ENCODE results near the gene TLCD5.

The TLCD5 gene
- 0.24 to 2.4 reads per million in 2 donors for total RNA-seq

GRCh38 chr11:120324932-120325810 lies at the start of gene TLCD5:
Gene TLCD5, plus strand, starts transcription at chr11:120325299. Its CDS starts 2,143 bp downstream, at chr11:120327442.
- DNase-seq, result peak; percentile 35

DNA sequence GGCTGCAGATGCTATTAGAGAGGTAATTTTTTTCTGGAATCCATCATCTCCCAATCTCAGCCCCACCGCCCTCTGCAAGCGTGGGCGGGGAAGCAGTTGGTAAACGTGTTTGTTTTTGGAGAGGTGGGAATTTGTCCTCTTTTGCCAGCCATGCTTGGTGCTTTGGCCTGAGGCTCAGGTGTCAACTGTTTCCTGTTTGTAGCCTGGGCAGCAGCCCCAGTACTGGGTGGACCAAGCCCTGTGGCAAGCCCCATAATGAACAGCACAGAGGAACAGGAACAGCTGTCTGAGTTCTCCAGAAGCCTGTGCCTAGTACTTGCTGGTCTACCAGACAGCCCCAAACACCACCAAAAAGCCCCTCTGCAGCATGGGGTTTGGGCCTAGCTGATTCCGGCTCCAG lies 45.6 kb upstream of the TLCD5 start:
- no peak for DNase-seq

- DNase-seq, result no peak
These were observed 44.5 kb upstream of the TLCD5 start for GRCh38 chr11:120280600-120281051.

GRCh38 chr11:120281143-120281795 lies 43.8 kb upstream of the TLCD5 start:
- DNase-seq, result no peak

DNA sequence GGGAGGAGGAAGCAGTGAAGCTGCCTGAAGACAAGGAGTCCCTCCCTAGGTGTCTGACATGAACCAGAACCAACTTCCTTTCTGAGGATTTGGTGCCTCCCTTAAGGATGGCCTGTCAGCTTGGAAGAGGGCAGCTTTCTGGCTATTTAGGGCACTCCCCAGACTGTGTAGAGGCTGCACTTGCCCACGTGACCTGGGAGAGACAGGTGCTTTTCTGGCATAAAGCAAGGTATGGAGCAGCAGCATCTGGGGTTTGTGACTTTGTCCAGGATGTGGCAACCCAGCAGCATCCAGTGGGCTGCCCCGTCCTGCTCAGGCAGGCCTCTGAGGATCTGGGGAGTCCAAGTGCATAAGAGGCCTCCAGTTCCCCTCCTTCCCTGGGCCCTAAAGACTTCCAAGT lies 42.0 kb upstream of the TLCD5 start:
- no peak for DNase-seq

- no peak for DNase-seq
These were observed 40.8 kb upstream of the TLCD5 start for GRCh38 chr11:120284272-120284671.

DNA sequence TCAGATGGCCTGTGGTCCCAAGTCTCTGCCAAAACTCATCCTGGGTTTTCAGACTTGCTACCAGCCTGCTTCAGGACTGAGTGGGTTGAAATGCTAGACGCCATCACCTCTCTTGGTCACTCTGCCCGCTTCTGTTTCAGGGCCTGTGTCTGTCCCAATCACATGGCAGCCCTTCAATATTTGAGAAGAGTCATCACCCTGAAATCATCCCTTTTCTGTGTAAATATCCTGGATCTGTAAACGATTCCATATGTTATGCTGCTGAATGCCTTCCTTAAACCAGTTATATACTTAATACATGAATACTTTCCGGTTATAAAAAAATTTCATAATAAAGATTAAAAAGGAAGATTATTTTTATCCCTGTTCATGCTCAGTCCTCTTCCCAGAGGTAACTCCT lies 39.8 kb upstream of the TLCD5 start:
- DNase-seq, result no peak

DNA sequence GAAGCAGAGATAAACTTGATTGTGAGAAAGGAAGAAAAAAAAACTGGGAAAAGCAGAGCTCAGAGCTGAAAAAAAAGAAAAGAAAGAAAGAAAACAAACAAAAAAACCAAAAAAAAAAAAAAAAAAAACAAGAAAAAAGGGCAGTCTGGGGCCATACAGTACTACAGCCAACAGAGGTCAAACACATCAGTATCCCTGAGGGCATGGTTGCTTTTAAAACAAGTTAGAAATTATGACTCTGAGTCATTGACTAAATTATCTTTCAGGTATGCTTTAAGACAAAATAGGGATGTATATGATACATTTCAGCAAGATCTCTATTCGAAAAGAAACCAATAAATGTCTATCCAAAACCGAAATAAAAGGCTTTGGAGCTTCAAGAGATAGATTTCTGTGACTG lies 37.1 kb upstream of the TLCD5 start:
- no peak for DNase-seq

DNA sequence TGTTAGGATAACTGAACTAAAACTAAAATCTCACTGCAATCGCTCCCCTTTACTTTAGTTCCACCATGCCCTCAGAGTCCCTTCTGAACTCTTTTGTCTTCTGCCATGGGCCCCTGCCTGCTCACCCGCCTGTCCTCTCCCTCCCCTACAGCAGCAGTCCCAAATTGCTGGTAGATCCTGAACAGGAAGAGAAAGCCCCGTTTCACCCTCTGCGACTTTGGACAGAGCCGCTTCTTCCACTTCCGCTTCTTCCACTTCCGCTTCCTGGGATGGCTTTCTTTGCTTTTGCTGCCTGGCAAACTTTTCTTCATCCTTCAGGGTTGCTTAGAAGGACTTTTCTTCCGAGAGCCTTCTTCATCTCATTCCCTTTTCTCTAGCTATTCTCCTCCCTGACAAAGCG lies 35.7 kb upstream of the TLCD5 start:
- no peak for DNase-seq

GRCh38 chr11:120290956-120291355 lies 34.1 kb upstream of the TLCD5 start:
- DNase-seq, result no peak

DNA sequence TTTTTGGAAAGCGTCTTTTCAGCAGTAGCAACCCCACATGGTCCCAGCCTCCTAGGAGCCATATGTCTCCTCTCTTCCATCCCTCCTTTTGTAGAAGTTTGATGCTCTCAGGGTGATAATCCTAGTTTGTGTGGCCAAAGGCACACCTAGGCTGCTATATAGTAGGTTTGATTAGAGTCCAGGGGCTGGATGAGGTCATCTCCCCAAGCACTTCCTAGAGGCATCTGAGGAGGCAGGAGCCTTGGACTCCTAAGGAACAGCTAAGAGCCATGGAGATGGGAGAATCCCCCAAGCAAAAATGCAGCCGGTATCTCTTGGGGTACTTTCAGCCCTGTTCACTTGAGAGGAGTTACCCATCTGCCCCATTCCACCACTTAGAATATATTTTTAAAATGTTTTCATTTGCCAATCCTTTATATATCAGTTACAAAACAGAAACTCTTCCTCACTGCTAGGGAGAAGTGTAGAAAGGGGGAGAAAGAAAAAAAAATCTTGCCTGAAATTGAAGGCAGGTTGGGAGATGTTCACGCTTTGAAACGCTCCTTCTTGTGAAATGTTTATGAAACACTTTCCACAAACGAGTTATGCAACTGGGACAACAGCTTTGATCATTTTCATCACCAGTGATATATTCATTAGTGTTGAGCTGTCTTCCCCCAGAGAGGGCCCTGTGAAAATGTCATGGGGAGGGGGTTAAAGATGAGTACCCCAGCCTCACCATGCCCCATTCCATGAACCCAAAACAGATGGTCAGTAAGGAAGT lies 31.9 kb upstream of the TLCD5 start:
- no peak for DNase-seq

DNA sequence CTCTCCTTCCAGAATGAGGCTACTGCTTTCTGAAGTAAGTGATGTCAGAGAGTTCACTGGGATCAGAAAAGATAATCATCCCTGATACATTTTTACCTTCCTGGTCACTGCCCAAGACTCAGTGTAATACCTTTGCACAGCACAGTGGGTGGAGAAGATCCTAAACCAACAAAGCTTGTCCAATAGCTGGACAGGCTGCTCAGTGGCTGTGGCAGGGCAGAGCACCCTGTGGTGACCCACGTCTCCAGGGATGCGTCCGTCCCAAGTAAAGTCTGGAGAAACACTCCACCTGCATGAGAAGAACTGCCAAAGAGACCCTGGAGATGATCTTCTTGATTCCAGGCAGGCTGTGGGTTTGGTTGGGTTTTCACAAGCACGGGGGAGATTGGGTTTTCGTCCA lies 31.0 kb upstream of the TLCD5 start:
- DNase-seq, result no peak

DNA sequence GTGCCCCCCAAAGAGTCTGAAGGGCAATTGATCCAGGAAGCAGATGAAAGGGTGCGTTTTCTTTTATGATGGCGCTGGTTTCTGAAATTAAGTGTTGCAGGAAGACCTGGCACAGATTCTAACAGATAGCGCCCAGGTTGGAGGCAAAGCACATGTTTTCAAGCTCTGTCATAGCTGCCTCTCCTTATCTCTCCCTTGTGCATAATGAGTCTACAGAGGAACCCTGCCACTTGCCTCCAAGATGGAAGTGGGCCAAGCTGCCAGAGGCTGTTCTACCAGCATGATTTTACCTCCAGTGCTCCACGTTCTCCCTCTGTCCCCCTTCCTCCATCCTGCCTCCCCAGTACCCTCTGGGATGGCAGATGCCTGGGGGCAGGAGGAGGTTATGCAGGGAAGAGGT lies 30.0 kb upstream of the TLCD5 start:
- DNase-seq, result no peak

GRCh38 chr11:120296554-120296953 lies 28.5 kb upstream of the TLCD5 start:
- DNase-seq, result no peak

GRCh38 chr11:120298461-120298860 lies 26.6 kb upstream of the TLCD5 start:
- no peak for DNase-seq

DNA sequence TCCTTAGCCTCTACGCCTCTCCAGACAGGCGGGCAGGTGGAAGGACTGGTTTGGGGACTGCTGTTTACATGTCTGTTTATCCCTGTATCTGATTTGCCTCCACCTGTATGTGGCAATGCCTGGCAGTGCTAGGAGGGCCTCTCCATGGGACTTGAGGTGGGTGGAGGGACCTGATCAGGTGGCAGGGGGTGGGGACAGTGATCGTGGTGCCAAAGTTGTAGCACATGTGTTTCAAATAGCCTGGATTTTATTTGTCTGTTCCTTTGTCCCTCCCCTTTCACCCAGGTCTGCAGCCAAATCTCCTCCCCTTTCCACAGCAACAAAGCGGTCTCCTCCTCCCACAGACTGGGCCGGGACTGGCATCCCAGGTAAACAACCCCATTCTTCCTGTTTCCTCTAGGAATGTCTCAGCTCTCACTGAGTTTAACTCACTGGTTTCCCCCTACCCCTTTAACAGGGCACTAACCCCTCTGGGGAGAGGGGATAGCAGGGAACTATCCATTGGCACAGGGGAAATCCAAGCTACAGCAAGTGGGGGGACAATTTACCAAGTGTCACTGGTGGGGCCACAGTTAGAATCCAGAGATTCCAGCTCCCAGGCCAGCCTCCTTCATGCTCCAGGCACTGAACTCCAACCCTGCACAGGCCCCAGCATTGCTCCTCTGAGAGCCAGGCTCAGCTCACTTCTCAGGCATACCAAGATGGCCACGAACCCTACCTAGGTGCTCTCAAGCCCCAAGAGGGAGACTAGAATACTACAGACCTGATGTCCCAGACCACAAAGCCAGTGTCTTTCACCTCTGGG lies 22.9 kb upstream of the TLCD5 start:
- no peak for DNase-seq

DNA sequence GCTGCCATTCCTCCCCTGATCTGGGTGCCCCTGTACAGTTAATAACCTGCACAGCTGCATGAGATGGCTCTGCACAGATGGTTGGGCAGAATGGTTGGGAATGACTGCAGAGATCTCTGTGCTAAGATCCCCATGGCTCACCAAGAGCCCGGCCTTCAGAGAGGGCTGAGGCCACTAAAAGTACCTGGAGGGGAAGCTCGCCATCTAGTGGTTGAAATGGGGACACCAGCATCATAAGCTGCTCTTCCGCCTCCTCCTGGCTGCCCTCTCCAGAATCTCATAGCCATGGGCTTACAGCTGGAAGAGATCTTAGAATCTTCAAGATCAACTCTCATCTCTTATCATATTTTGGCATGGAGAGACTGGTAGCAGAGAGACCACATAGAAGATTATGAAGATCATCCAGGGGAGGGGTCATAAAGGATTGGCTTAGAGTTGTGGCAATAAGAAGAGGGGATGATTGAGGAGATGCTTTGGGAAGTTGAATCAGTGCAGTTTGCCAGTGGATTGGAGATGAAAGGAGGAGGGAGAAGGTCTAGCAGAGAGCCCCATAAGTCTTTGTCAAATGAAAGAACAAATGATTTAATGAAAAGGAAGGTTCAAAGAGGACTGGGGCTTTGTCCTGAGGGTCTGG lies 22.0 kb upstream of the TLCD5 start:
- DNase-seq, result peak; percentile 51

GRCh38 chr11:120304526-120304925 lies 20.6 kb upstream of the TLCD5 start:
- no peak for DNase-seq

GRCh38 chr11:120305286-120305685 lies 19.8 kb upstream of the TLCD5 start:
- DNase-seq, result no peak

DNA sequence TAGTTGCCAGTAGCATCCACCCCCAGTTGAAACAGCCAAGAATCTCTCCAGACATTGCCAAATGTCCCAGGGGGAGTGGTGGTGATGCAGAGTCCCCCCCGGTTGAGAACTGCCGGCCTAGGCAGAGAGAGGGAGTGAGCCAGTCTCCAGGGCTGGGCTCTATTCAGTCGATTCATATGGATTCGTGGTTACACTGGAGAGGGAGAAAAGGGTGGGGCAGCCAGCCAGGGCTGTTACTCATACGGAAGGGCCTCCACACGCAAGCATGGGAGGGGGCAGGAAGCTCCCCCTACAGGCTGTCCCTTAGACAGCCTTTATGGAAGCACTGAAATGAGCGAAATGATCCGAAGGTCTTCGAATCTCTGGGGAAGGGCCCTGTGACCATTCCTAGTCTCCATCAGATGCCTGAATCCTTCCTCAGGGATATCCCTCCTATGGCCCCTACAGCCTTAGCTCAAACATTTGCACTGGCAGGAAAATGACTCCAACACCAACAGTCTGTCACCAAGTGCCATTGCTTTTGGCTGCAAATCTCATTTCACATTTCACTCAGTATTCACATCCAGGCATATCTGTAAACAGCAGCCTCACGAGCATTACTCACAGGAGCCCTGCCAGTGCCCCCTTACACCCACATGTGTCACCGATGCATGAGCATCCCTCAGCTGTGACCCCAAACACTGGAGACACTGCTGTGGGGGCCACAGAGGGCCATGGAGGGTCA lies 18.4 kb upstream of the TLCD5 start:
- DNase-seq, result no peak

GRCh38 chr11:120307476-120307875 lies 17.6 kb upstream of the TLCD5 start:
- DNase-seq, result no peak

Data from T-helper 9 cell (primary cell).